T-cell (primary cell): ENCODE data around the gene INVS. TPM values are rescaled to one million over a fixed set of nuclear protein-coding genes. Genes with fewer than 3 reads are reported as not detected.

ENCODE experiments used
- ATAC-seq, 4 experiments: fragments of 200-7000 bp in 3 of 4; fragments of 150-1000 bp in 1 of 4; cut with Tn5 transposase; replicated peaks in 1 of 4; 1 replicate in 3 of 4; 2 replicates in 1 of 4; pipeline ENCODE4 v1.10.0; 2021; ENCODE audit warnings: moderate library complexity in 3 of 4, mild to moderate bottlenecking in 2 of 4, moderate number of reproducible peaks in 1 of 4
- CTCF ChIA-PET, 2 donors: fragments of 300-600 bp; sonication (Branson Sonifier 250); formaldehyde crosslinking; loops; one replicate each; lab custom pipeline; 2022; ENCODE audit warnings: antibody characterized with exemption in 2 of 2; lab: Charles Lee
- POLR2A ChIA-PET, 2 donors: fragments of 300-600 bp; sonication (Branson Sonifier 250); formaldehyde crosslinking; loops; one replicate each; lab custom pipeline; 2022; ENCODE audit warnings: antibody characterized with exemption in 2 of 2; lab: Charles Lee
- DNase-seq, 35 experiments: peaks; one replicate each; pipeline versions ENCODE4 v3.0.0 to v3.0.0-alpha.2; 2013 to 2023
- H3K27ac ChIP-seq: one replicate; pipeline ENCODE4 v1.5.1; 2013; ENCODE audit warnings: low read length
- H3K27me3 ChIP-seq, 2 experiments: replicated peaks in 1 of 2; 1 replicate in 1 of 2; 2 replicates in 1 of 2; pipeline versions ENCODE4 v1.6.1 to v1.7.0; 2013; ENCODE audit warnings: low read length in 1 of 2, mixed read lengths in 1 of 2; ENCODE audit not compliant: control insufficient read depth in 2 of 2, insufficient read depth in 2 of 2; ENCODE audit errors: extremely low read depth in 1 of 2
- H3K36me3 ChIP-seq, 2 donors: 1 replicate in 1 of 2; 2 replicates in 1 of 2; pipeline versions ENCODE4 v1.6.1 to v1.7.0; 2013; ENCODE audit warnings: low read length in 1 of 2; ENCODE audit not compliant: control insufficient read depth in 2 of 2, insufficient read depth in 1 of 2; ENCODE audit errors: extremely low read depth in 1 of 2
- H3K4me1 ChIP-seq, 2 experiments: 1 replicate in 1 of 2; 2 replicates in 1 of 2; pipeline versions ENCODE4 v1.6.1 to v1.7.0; 2013; ENCODE audit warnings: low read length in 2 of 2, mixed read lengths in 1 of 2; ENCODE audit not compliant: insufficient read depth in 2 of 2, control insufficient read depth in 1 of 2; ENCODE audit errors: extremely low read depth in 1 of 2
- H3K4me3 ChIP-seq, 2 donors: 1 replicate in 1 of 2; 2 replicates in 1 of 2; pipeline versions ENCODE4 v1.5.1 to v1.7.0; 2013; ENCODE audit warnings: mild to moderate bottlenecking in 2 of 2, low read length in 1 of 2, moderate library complexity in 1 of 2; ENCODE audit not compliant: control insufficient read depth in 1 of 2; ENCODE audit errors: extremely low read depth in 1 of 2
- H3K9me3 ChIP-seq: 2 replicates; pipeline ENCODE4 v1.7.0; 2013
- H3K27ac Mint-ChIP-seq, 2 donors: one replicate each; pipeline ENCODE4 v1.8.0; 2020 to 2021; ENCODE audit warnings: mild to moderate bottlenecking in 2 of 2, mixed read lengths in 2 of 2
- H3K27me3 Mint-ChIP-seq, 2 donors: one replicate each; pipeline ENCODE4 v1.8.0; 2021 to 2022; ENCODE audit warnings: mixed read lengths in 2 of 2
- H3K36me3 Mint-ChIP-seq: one replicate; pipeline ENCODE4 v1.8.0; 2021; ENCODE audit warnings: mixed read lengths
- H3K4me1 Mint-ChIP-seq, 3 donors: one replicate each; pipeline ENCODE4 v1.8.0; 2020 to 2022; ENCODE audit warnings: mixed read lengths in 3 of 3, mild to moderate bottlenecking in 1 of 3
- H3K4me3 Mint-ChIP-seq, 3 donors: one replicate each; pipeline ENCODE4 v1.8.0; 2020 to 2022; ENCODE audit warnings: mild to moderate bottlenecking in 3 of 3, mixed read lengths in 3 of 3, moderate library complexity in 3 of 3
- H3K9me3 Mint-ChIP-seq, 3 donors: one replicate each; pipeline ENCODE4 v1.8.0; 2020 to 2022; ENCODE audit warnings: mixed read lengths in 3 of 3
- WGBS: methylation state at CpG from one replicate; pipeline ENCODE4 v1.1.5; 2013; ENCODE audit warnings: missing lambda C conversion rate; ENCODE audit not compliant: insufficient coverage; 5-methylcytosine and 5-hydroxymethylcytosine counted together
- total RNA-seq, 35 experiments: library from RNA in 6 of 35; stranded (reverse) in 6 of 35; fragments of 120-200 nt in 1 of 35; gene quantifications; one replicate each; pipeline versions ENCODE4 v1.2.1 to v1.2.4 and lab custom pipeline; 2013 to 2026

The INVS gene
- total RNA-seq, 5 donors from 2014 or later (not counting 1 experiment from before 2014, with no cell fraction given) = 15.6 to 21.6 (median 19.0) TPM

GRCh38 chr9:100292414-100292813 lies 193.4 kb downstream of the INVS start:
- no peaks in the 10 kb centered on the region for H3K4me1 ChIP-seq
- no peaks in the 10 kb centered on the region for H3K27me3 ChIP-seq
- Mint-ChIP-seq H3K4me3 (no peak overlapping the region), H3K27me3 (no peaks in the 10 kb centered on the region), H3K27ac (no peak overlapping the region), H3K4me1 (no peaks in the 10 kb centered on the region), H3K9me3 (peaks cover 0 to 11% (median 11%) of the 10 kb centered on the region in 3 donors), H3K36me3 (peaks cover 67% of the 10 kb centered on the region)
- ATAC-seq (no peak), DNase-seq (no peak)
- WGBS = 94% methylated on average over 3 of the region's 13 CpGs
- ChIA-PET CTCF (no interaction called here), POLR2A (no interaction called here)
- H3K9me3 ChIP-seq = no peaks in the 10 kb centered on the region
- no peak overlapping the region for H3K27ac ChIP-seq
- H3K36me3 ChIP-seq = peaks cover 20 to 61% of the 10 kb centered on the region in 2 donors
- no peak overlapping the region for H3K4me3 ChIP-seq

DNA sequence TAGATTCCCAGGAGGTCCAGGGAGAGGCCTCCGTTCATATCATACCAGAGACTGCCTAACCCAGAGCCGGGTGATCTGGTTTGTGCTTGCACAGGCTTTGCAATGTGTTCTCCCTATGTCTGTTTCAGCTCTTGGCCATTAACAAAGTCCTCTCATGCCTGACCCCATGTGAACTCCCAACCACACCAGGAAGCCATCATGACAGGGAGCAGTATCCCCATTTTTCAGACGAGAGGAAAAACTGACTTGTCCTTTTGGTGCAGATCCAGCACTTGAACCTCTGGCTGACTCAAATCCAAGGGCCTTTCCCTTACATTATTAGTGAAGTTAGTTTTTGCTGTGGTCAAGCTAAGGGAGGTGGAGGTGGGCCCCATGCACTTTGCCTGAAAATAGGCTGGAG lies 195.3 kb downstream of the INVS start:
- Mint-ChIP-seq H3K4me1 (peaks cover 0 to under 1% (median 0%) of the 10 kb centered on the region in 3 donors), H3K27ac (no peak overlapping the region), H3K27me3 (no peaks in the 10 kb centered on the region), H3K36me3 (peaks cover 62% of the 10 kb centered on the region), H3K4me3 (no peak overlapping the region), H3K9me3 (peaks cover 0 to 2% (median 2%) of the 10 kb centered on the region in 3 donors)
- H3K4me1 ChIP-seq = no peaks in the 10 kb centered on the region
- ChIA-PET CTCF (no interaction called here), POLR2A (no interaction called here)
- H3K27me3 ChIP-seq = no peaks in the 10 kb centered on the region
- H3K36me3 ChIP-seq = peaks cover 23 to 61% of the 10 kb centered on the region in 2 donors
- 100% methylated on average over 2 of the region's 3 CpGs for WGBS
- ATAC-seq = no peak
- no peak overlapping the region for H3K4me3 ChIP-seq
- DNase-seq = no peak
- H3K27ac ChIP-seq = no peak overlapping the region
- H3K9me3 ChIP-seq = no peaks in the 10 kb centered on the region

GRCh38 chr9:100294806-100295205 lies 195.8 kb downstream of the INVS start:
- H3K27ac Mint-ChIP-seq = no peak overlapping the region
- CTCF ChIA-PET = no interaction called here

DNA sequence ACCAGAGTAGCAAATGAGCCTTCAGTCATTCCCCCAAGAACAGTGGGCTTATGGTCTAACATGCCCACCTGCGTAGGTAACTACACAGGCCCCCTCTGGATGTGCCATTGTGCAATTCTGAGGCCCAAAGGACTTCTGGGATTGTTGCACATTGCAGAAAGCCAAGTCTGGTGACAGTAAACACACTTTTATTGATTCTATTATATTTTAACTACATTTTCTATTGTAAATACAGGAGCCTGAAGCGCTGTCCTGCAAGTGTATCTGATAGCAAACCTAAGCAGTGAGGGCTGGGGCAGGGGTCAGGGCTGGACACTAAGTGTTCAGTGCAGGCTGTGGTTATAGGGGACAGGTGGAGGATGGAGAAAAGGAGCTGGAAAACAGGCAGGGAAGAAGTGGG lies 196.2 kb downstream of the INVS start:
- DNase-seq (no peak), ATAC-seq (no peak)
- POLR2A ChIA-PET = no interaction called here
- Mint-ChIP-seq H3K27me3 (no peaks in the 10 kb centered on the region), H3K9me3 (no peaks in the 10 kb centered on the region), H3K27ac (peak overlapping the region in 1 of 2 donors; percentile 66), H3K36me3 (peaks cover 58% of the 10 kb centered on the region), H3K4me3 (no peak overlapping the region), H3K4me1 (peaks cover 0 to 6% (median 0%) of the 10 kb centered on the region in 3 donors)
- Histone ChIP-seq H3K27me3 (no peaks in the 10 kb centered on the region), H3K4me1 (no peaks in the 10 kb centered on the region), H3K36me3 (peaks cover 23 to 58% of the 10 kb centered on the region in 2 donors), H3K9me3 (no peaks in the 10 kb centered on the region), H3K4me3 (no peak overlapping the region), H3K27ac (no peak overlapping the region)
- WGBS = 100% methylated on average over 1 of the region's 2 CpGs
- CTCF ChIA-PET = no interaction called here

More at GRCh38 chr9:100294806-100295205, 195.8 kb downstream of the INVS start:
- H3K4me3 ChIP-seq = no peak overlapping the region
- H3K27me3 ChIP-seq = no peaks in the 10 kb centered on the region
- peaks cover 0 to 5% (median 0%) of the 10 kb centered on the region in 3 donors for H3K4me1 Mint-ChIP-seq
- no peak overlapping the region for H3K27ac ChIP-seq
- peaks cover 62% of the 10 kb centered on the region for H3K36me3 Mint-ChIP-seq
- DNase-seq (no peak), ATAC-seq (no peak)
- POLR2A ChIA-PET = no interaction called here
- H3K9me3 ChIP-seq = no peaks in the 10 kb centered on the region
- H3K4me3 Mint-ChIP-seq = no peak overlapping the region
- H3K4me1 ChIP-seq = no peaks in the 10 kb centered on the region
- no peaks in the 10 kb centered on the region for H3K27me3 Mint-ChIP-seq
- peaks cover 23 to 58% of the 10 kb centered on the region in 2 donors for H3K36me3 ChIP-seq
- WGBS = 87% methylated on average over 6 of the region's 6 CpGs
- no peaks in the 10 kb centered on the region for H3K9me3 Mint-ChIP-seq

DNA sequence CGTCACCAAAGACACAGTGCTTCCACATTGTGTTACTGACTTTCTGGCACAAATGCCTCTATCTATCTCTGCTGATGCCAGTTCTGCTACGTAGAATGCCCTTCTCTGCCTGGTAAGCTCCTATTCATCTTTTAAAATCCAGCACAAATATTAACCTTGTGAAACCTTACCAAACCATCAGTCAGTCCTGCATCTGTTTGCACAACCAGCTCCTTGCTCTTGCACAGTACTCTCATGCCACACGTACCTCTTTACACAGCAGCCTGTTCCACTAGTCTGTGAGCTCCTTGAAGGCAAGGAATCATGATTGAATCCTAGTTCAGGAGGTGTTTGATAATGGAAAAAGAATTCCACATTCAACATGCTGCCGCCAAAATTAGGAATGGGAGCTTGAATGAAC lies 197.4 kb downstream of the INVS start:
- WGBS = 100% methylated on average over 2 of the region's 4 CpGs
- Histone ChIP-seq H3K4me1 (no peaks in the 10 kb centered on the region), H3K27ac (no peak overlapping the region), H3K27me3 (no peaks in the 10 kb centered on the region), H3K9me3 (no peaks in the 10 kb centered on the region), H3K4me3 (no peak overlapping the region), H3K36me3 (peaks cover 17 to 58% of the 10 kb centered on the region in 2 donors)
- Mint-ChIP-seq H3K27me3 (no peaks in the 10 kb centered on the region), H3K27ac (no peak overlapping the region), H3K4me1 (peaks cover 0 to 11% (median 0%) of the 10 kb centered on the region in 3 donors), H3K4me3 (no peak overlapping the region), H3K36me3 (peaks cover 62% of the 10 kb centered on the region), H3K9me3 (no peaks in the 10 kb centered on the region)
- CTCF ChIA-PET = interaction anchor here in 1 of 2 donors (1.4 kb wide), 1 partner anchor 28 kb away, joined by 3 read pairs; no protein-coding TSS in a partner anchor
- POLR2A ChIA-PET = no interaction called here
- no peak for DNase-seq
- no peak for ATAC-seq

DNA sequence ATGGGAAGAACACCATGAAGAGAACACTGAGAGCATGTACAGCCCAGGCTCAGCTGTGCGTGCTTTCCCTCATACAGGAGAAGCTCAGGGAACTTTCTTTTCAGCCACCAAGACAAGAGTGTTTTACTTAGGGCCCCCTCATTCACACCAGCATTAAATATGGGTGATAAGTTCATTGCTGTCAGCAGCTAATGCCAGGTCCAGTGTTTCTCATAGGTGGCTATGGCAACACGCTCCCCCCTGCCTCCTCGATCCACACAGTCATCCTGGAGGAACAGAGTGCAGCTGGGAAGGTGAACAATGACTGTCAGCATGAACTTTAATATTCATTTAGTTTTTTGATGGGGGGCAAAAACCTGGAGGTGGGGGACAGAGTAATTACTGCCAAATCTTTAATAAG lies 199.3 kb downstream of the INVS start:
- peaks cover 15 to 63% of the 10 kb centered on the region in 2 donors for H3K36me3 ChIP-seq
- peak overlapping the region in 1 of 2 donors; percentile 25 for H3K27ac Mint-ChIP-seq
- H3K4me3 Mint-ChIP-seq = no peak overlapping the region
- WGBS = no CpG with 5 or more reads among the region's 3 CpGs
- H3K9me3 ChIP-seq = no peaks in the 10 kb centered on the region
- peaks cover 0 to 11% (median 0%) of the 10 kb centered on the region in 3 donors for H3K4me1 Mint-ChIP-seq
- POLR2A ChIA-PET = no interaction called here
- no peak overlapping the region for H3K4me3 ChIP-seq
- no peaks in the 10 kb centered on the region for H3K27me3 Mint-ChIP-seq
- no peaks in the 10 kb centered on the region for H3K9me3 Mint-ChIP-seq
- no peaks in the 10 kb centered on the region for H3K27me3 ChIP-seq
- CTCF ChIA-PET = no interaction called here
- DNase-seq (no peak), ATAC-seq (no peak)
- H3K27ac ChIP-seq = no peak overlapping the region
- peaks cover 59% of the 10 kb centered on the region for H3K36me3 Mint-ChIP-seq
- no peaks in the 10 kb centered on the region for H3K4me1 ChIP-seq
